Choroid plexus epithelial cell (primary cell): ENCODE results near the gene CYB5B.

Experiments
- DNase-seq: peaks from one replicate; pipeline ENCODE4 v3.0.0-alpha.2; 2010; ENCODE audit warnings: low read depth
- H3K4me3 ChIP-seq: 2 replicates; pipeline ENCODE4 v1.5.1; 2011; ENCODE audit warnings: low read depth, mild to moderate bottlenecking, control low read depth, low read length, moderate library complexity
- CTCF ChIP-seq: conservative IDR thresholded peaks from 2 replicates; pipeline ENCODE4 v1.5.1; 2011; ENCODE audit warnings: low read depth, mild to moderate bottlenecking, control low read depth, inconsistent platforms, low read length, moderate library complexity

Gene CYB5B

GRCh38 chr16:69384974-69385373 is 39.4 kb upstream of the CYB5B start:
- peak overlapping the region; percentile 74 for H3K4me3 ChIP-seq
- TF ChIP-seq CTCF: no peak

DNA sequence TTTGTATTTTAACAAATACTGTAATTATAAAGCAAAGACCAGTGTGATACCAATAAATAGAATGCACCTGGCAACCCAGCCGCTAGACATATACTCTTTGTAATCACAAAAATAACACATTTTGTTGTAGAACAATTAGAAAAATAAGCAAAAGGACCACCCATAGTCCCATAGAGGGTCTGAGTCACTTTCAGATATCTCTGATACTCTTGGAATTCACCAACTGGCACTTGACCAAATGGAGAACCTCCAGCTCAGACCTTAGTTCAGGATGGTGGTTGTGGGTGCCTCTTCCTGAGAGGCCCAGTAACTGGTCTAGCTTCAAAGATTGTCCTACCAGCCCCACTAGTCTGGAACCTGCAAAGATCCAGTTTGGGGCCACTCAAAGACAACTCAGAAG is 37.8 kb upstream of the CYB5B start:
- DNase-seq: peak; percentile 67
- no peak overlapping the region for H3K4me3 ChIP-seq
- TF ChIP-seq CTCF: no peak

More at GRCh38 chr16:69384974-69385373, 39.4 kb upstream of the CYB5B start:
- no peak for DNase-seq

GRCh38 chr16:69393898-69394849 is 30.2 kb upstream of the CYB5B start:
- H3K4me3 ChIP-seq: no peak overlapping the region
- DNase-seq: peak; percentile 62
- TF ChIP-seq CTCF: no peak

GRCh38 chr16:69395859-69396186 is 28.6 kb upstream of the CYB5B start:
- DNase-seq: no peak
- H3K4me3 ChIP-seq: no peak overlapping the region
- TF ChIP-seq CTCF: no peak

- peak; percentile 98 for DNase-seq
- peak; percentile 66 for TF ChIP-seq CTCF
- no peak overlapping the region for H3K4me3 ChIP-seq
Observed at GRCh38 chr16:69396187-69397061, 28.0 kb upstream of the CYB5B start.

- peak; percentile 90 for DNase-seq
- H3K4me3 ChIP-seq: no peak overlapping the region
- peak; percentile 83 for TF ChIP-seq CTCF
Observed at GRCh38 chr16:69397821-69398521, 26.4 kb upstream of the CYB5B start.
